SH-SY5Y (cell line): ENCODE results near the gene FAM229B.

ENCODE experiments used
- GATA2 ChIP-seq: IDR thresholded peaks from 2 replicates; pipeline ENCODE4 v1.6.1; 2011; ENCODE audit warnings: mild to moderate bottlenecking, low read depth, low read length
- GATA3 ChIP-seq: IDR thresholded peaks from 2 replicates; pipeline ENCODE4 v1.6.1; 2011; ENCODE audit warnings: low read depth, mild to moderate bottlenecking, low read length, moderate library complexity

GRCh38 chr6:112062966-112063365 is 24.4 kb upstream of the FAM229B start:
- TF ChIP-seq GATA3 (no peak), GATA2 (no peak)
